K562 (cell line): Measurements from ENCODE around the gene USP9Y. TPM values are rescaled to one million over a fixed set of nuclear protein-coding genes. Genes with fewer than 3 reads are reported as not detected.

Source experiments
- ATAC-seq: fragments of 200-7000 bp; cut with Tn5 transposase; 3 replicates; pipeline ENCODE4 v1.9.1; 2020; ENCODE audit warnings: moderate library complexity
- BruUV-seq: library from RNA; stranded (reverse); fragments of 400-500 nt; replicated peaks from 2 replicates; lab custom pipeline; 2021; lab: Mats Ljungman, UMichigan
- CTCF ChIA-PET: fragments of 300-600 bp; formaldehyde crosslinking; extraction: SDS; loops from one replicate; lab custom pipeline; 2021; ENCODE audit warnings: low intra/inter-chr PET ratio; lab: Yijun Ruan, JAX
- POLR2A ChIA-PET: fragments of 300-600, 350-650 bp; sonication (Branson Sonifier 250); formaldehyde crosslinking; extraction: SDS; loops from one replicate; lab custom pipeline; 2021; ENCODE audit warnings: antibody characterized with exemption, inconsistent platforms; lab: Yijun Ruan, JAX
- DNase-seq, 4 experiments: peaks; one replicate each; pipeline versions ENCODE4 v3.0.0 to v3.0.0-alpha.2; 2011 to 2018; ENCODE audit warnings: low spot score in 3 of 4, mixed read lengths in 3 of 4; ENCODE audit errors: extremely low read depth in 1 of 4
- FAIRE-seq: peaks from 2 replicates; lab custom pipeline; 2011; peaks lifted over from hg19 to GRCh38; lab: Jason Lieb, UNC
- H2AFZ ChIP-seq: 2 replicates; pipeline ENCODE4 v1.6.0; 2011; ENCODE audit warnings: low read depth, low read length, control low read depth, inconsistent platforms
- H3K27ac ChIP-seq: fragments of 200-600 bp; 3 replicates; pipeline ENCODE4 v1.8.0; 2011; ENCODE audit warnings: low read depth, mild to moderate bottlenecking, control low read depth, inconsistent platforms, low read length, moderate library complexity, mixed read lengths; ENCODE audit errors: extremely low read depth
- H3K27me3 ChIP-seq, 2 experiments: fragments of 300-600 bp in 1 of 2; 2 replicates in 1 of 2; 3 replicates in 1 of 2; pipeline versions ENCODE4 v1.6.0 to v1.8.0; 2011; ENCODE audit warnings: inconsistent platforms in 2 of 2, low read length in 2 of 2, mild to moderate bottlenecking in 1 of 2, mixed read lengths in 1 of 2, moderate library complexity in 1 of 2; ENCODE audit not compliant: control insufficient read depth in 2 of 2, insufficient read depth in 2 of 2
- H3K36me3 ChIP-seq: fragments of 300-600 bp; 3 replicates; pipeline ENCODE4 v1.8.0; 2011; ENCODE audit warnings: mild to moderate bottlenecking, low read length, inconsistent platforms; ENCODE audit not compliant: control insufficient read depth, insufficient read depth
- H3K4me1 ChIP-seq, 2 experiments: fragments of 200-600 bp in 1 of 2; replicated peaks in 1 of 2; 2 replicates in 1 of 2; 3 replicates in 1 of 2; pipeline versions ENCODE4 v1.5.1 to v1.8.0; 2011; ENCODE audit warnings: inconsistent platforms in 2 of 2, low read length in 2 of 2, mild to moderate bottlenecking in 1 of 2, mixed read lengths in 1 of 2, moderate library complexity in 1 of 2; ENCODE audit not compliant: control insufficient read depth in 2 of 2, insufficient read depth in 2 of 2
- H3K4me2 ChIP-seq: 2 replicates; pipeline ENCODE4 v1.6.1; 2011; ENCODE audit warnings: low read length, control low read depth, inconsistent platforms, mixed read lengths; ENCODE audit not compliant: insufficient read depth
- H3K4me3 ChIP-seq: fragments of 200-600 bp; sonication (generic), shearing (Covaris generic); 2 replicates; pipeline ENCODE4 v1.5.1; 2016; ENCODE audit warnings: control low read depth, inconsistent platforms
- H3K79me2 ChIP-seq: fragments of 200-600 bp; 3 replicates; pipeline ENCODE4 v1.8.0; 2011; ENCODE audit warnings: low read length, inconsistent platforms; ENCODE audit not compliant: control insufficient read depth, insufficient read depth
- H3K9ac ChIP-seq, 2 experiments: 2 replicates each; pipeline versions ENCODE4 v1.6.0 to v1.6.1; 2011; ENCODE audit warnings: low read depth in 2 of 2, low read length in 2 of 2, control low read depth in 1 of 2, inconsistent platforms in 1 of 2, mild to moderate bottlenecking in 1 of 2, mixed read lengths in 1 of 2; ENCODE audit not compliant: insufficient read depth in 1 of 2
- H3K9me1 ChIP-seq: one replicate; pipeline ENCODE4 v1.6.0; 2011; ENCODE audit warnings: inconsistent platforms, mild to moderate bottlenecking, low read length, moderate library complexity; ENCODE audit not compliant: control insufficient read depth, insufficient read depth
- H3K9me3 ChIP-seq: replicated peaks from 2 replicates; pipeline ENCODE4 v1.5.1; 2011; ENCODE audit warnings: low read depth, low read length, inconsistent platforms; ENCODE audit not compliant: control insufficient read depth, insufficient read depth
- H4K20me1 ChIP-seq: replicated peaks from 2 replicates; pipeline ENCODE4 v1.6.1; 2011; ENCODE audit warnings: low read length, inconsistent platforms, mixed read lengths; ENCODE audit not compliant: control insufficient read depth, insufficient read depth
- BDP1 ChIP-seq: IDR thresholded peaks from 3 replicates; pipeline ENCODE4 v1.6.1; 2011; ENCODE audit not compliant: insufficient read length, insufficient read depth
- FUS ChIP-seq: fragments of 200-400 bp; formaldehyde crosslinking; optimal IDR thresholded peaks from 2 replicates; pipeline ENCODE3; 2017; ENCODE audit warnings: low read depth, low read length
- MYNN ChIP-seq, 2 experiments: sonication (generic); formaldehyde crosslinking in 1 of 2; IDR thresholded peaks; 2 replicates each; pipeline versions ENCODE4 v1.5.0 to v1.6.1; 2016 to 2020; ENCODE audit warnings: antibody characterized with exemption in 1 of 2, missing genetic modification reagents in 1 of 2
- STAG1 ChIP-seq: sonication (generic); formaldehyde crosslinking; IDR thresholded peaks from 2 replicates; pipeline ENCODE4 v1.5.0; 2020; ENCODE audit warnings: missing genetic modification reagents, borderline replicate concordance
- ZBTB8A ChIP-seq: fragments of 450-650 bp; IDR thresholded peaks from 2 replicates; pipeline ENCODE4 v1.6.1; 2018; ENCODE audit warnings: mild to moderate bottlenecking, moderate library complexity; ENCODE audit not compliant: partially characterized antibody
- WGBS: fragments of 100-300 bp; shearing (Covaris generic); methylation state at CpG from one replicate; pipeline ENCODE4 v1.1.6; 2016; ENCODE audit warnings: low coverage, mixed read lengths; ENCODE audit not compliant: insufficient coverage; ENCODE audit errors: missing lambda C conversion rate; 5-methylcytosine and 5-hydroxymethylcytosine counted together
- in situ Hi-C: fragments of 300-500 bp; cut with MboI; formaldehyde crosslinking; loops from 4 replicates; pipeline ENCODE4 v1.15.0; 2018; ENCODE audit warnings: inconsistent platforms, mixed read lengths
- intact Hi-C: fragments of 100-400 bp; cut with micrococcal nuclease; formaldehyde crosslinking; loops from 2 replicates; pipeline ENCODE4 v1.14.2; 2022
- polyA plus RNA-seq, 8 experiments: library from polyadenylated mRNA; depleted of rRNA in 4 of 8; stranded (reverse) in 5 of 8; unstranded in 3 of 8; fragments of >200 nt; fragmentation: Nextera tagmentation in 2 of 8; fragmentation: Illumina TruSeq in 1 of 8; extraction: Ambion mirVana in 2 of 8; extraction: Trizol in 1 of 8; gene quantifications; 2 replicates each; pipeline versions ENCODE4 v1.2.1 to v1.2.3, GENCODE V29; 2011 to 2014; ENCODE audit warnings: inconsistent platforms in 1 of 8, missing spikeins in 1 of 8
- total RNA-seq, 7 experiments: library from RNA; depleted of rRNA in 6 of 7; stranded (reverse); fragments of >200 nt in 6 of 7; fragmentation: Illumina TruSeq in 2 of 7; extraction: Trizol in 2 of 7; gene quantifications; 2 replicates each; pipeline versions ENCODE4 v1.2.1 to v1.2.3, GENCODE V29; 2011 to 2021; ENCODE audit warnings: low replicate concordance in 1 of 7
- TF ChIP-seq, protein P1 (sequence below): fragments of 450-650 bp; IDR thresholded peaks from 2 replicates; pipeline ENCODE4 v1.6.1; 2016; ENCODE audit warnings: antibody characterized with exemption

USP9Y gene
- total and polyA plus RNA-seq, 9 of the 15 experiments (the other 6 are each of a cell fraction or from before 2014, with no cell fraction given): 0.13 TPM; not detected in 8

GRCh38 chrY:12651621-12652036 is 49.4 kb upstream of the USP9Y start:
- ChIA-PET POLR2A (no interaction called here), CTCF (no interaction called here)
- no CpG with 5 or more reads among the region's 4 CpGs for WGBS
- TF ChIP-seq ZBTB8A: no peak
- TF ChIP-seq STAG1 (CRISPR knock-in tag): no peak
- no peak for TF ChIP-seq BDP1
- no peak for TF ChIP-seq MYNN (IDR thresholded peaks at IDR 0.05)
- no peak for TF ChIP-seq MYNN (CRISPR knock-in tag; IDR thresholded peaks at IDR 0.05)
- TF ChIP-seq FUS: no peak
- TF ChIP-seq, protein P1, sequence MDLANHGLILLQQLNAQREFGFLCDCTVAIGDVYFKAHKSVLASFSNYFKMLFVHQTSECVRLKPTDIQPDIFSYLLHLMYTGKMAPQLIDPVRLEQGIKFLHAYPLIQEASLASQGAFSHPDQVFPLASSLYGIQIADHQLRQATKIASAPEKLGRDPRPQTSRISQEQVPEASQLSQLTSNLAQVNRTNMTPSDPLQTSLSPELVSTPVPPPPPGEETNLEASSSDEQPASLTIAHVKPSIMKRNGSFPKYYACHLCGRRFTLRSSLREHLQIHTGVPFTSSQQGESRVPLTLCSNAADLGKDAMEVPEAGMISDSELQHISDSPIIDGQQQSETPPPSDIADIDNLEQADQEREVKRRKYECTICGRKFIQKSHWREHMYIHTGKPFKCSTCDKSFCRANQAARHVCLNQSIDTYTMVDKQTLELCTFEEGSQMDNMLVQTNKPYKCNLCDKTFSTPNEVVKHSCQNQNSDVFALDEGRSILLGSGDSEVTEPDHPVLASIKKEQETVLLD: no peak
- Histone ChIP-seq H3K9me1 (no peaks in the 10 kb centered on the region), H3K4me1 (no peaks in the 10 kb centered on the region), H3K9me3 (no peaks in the 10 kb centered on the region), H3K4me3 (no peak overlapping the region), H3K27ac (no peak overlapping the region), H3K36me3 (no peaks in the 10 kb centered on the region), H4K20me1 (no peaks in the 10 kb centered on the region), H3K9ac (no peak overlapping the region), H2AFZ (no peak overlapping the region), H3K27me3 (no peaks in the 10 kb centered on the region), H3K79me2 (no peaks in the 10 kb centered on the region), H3K4me2 (no peak overlapping the region)
- BruUV-seq: no TSS peak
- ATAC-seq (no peak), FAIRE-seq (no peak), DNase-seq (no peak)
- intact Hi-C loops (no loop called here), in situ Hi-C loops (no loop called here)
